Measurements from ENCODE around the gene FOXRED2.

DNA sequence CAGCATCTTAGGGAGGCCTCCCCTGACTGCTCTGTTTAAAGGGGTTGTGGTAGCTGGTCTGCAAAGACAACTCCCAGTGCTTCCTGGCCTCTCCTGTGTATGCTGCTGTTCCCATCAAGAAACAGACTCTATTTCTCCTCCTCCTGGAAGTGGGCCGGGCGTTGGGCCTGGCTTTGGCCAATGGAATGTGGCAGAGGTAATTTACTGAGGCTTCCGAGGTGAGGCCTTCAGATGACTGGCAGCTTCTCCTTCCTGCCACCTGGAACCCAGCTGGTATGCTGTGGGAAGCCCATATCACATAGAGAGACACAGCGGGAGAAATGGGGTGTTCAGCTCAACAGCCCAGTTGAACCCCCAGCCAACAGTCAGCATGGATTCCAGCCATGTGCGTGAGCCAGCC lies 47.3 kb upstream of the FOXRED2 start:
- TF ChIP-seq POLR2AphosphoS5 (IDR thresholded peaks at IDR 0.05; ENCODE audit: low read depth, low read length) (no peak), POLR2A (IDR thresholded peaks at IDR 0.05; ENCODE audit: low read depth, low read length) (no peak), TAF1 (IDR thresholded peaks at IDR 0.05; ENCODE audit: low read depth, low read length) (no peak), SPI1 (IDR thresholded peaks at IDR 0.05; ENCODE audit: low read depth, low read length) (no peak), PAX5 (IDR thresholded peaks at IDR 0.05; ENCODE audit: insufficient read depth, low read length, severe bottlenecking) (no peak)

Data from GM12891 (cell line).